ENCODE measurements around the gene YKT6.
"Not testable (repeated sequence)": the region's sequence is repeated elsewhere in the genome, so short reads cannot be mapped to it uniquely, and the experiment has no call there.

The YKT6 gene

GRCh38 chr7:44200699-44201461 lies at the start of gene YKT6:
TSS of gene YKT6 (plus strand) at chr7:44200978. CDS start at chr7:44201136, 158 bp downstream.
- peak; percentile 91 for DNase-seq (ENCODE audit: low spot score)

DNA sequence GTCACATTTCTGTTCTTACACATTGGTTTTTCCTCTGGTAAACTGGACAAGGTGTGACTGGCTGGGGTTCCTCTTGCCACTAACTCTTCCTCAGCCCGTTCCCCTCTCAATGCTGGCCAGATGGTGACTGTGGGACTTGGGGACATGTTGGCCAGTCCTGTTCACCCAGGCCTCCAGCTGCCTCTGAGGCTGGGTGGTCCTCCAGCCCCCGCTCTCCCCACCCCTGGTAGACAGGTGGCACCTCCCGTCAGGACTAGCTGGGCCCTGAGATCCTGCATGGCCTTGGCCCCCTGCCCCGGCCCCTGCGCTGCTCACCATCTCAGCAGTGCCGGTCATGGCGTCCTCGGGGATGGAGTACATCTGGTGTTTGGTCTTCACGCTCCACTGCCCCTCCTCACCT lies 48.8 kb upstream of the YKT6 start:
- DNase-seq (ENCODE audit: low spot score) = no peak

DNA sequence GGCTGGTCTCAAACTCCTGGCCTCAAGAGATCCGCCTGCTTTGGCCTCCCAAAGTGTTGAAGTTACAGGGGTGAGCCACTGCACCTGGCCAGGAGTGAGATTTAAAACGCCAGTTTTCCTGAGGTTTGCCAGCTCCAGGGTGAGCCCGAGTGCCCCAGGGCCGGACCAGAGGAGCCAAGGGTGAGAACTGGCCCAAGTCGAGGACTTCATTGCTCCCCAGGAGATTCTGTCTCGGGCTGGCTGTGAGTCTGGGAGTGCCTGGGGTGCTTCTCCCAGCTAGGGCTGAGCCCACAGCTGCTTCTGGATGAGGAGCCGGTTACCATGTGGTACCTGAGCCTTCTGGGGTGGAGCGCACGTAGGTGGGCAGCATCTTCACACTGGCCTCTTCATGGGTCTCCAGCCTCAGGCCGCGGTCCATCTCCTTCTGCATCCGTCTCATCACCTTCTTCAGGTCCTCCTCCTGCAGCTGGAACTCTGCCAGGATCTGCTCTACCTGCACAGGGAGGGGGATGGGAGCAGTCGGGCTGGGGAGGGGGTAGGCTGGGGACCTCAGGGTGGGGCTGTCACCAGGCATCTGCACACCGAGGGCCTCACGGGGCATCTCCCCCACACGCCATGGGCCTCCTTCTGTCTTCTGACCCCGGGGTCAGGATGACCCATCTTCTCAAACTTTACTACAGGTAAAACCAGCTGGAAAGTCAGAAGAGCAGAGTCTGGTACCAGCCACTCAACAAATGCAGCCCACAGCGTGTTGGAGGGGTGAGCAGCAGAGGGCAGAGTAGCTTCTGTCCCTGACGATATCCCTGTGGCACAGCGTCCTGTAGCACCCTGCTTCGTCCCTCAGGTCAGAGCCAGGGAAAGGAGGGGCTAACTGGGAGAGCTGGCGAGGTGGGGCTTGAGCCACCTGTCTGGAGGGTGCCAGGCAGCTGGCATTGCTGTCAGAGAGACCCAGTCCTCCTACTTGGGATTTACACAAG lies 47.5 kb upstream of the YKT6 start:
- no peak for DNase-seq (ENCODE audit: low spot score)

DNA sequence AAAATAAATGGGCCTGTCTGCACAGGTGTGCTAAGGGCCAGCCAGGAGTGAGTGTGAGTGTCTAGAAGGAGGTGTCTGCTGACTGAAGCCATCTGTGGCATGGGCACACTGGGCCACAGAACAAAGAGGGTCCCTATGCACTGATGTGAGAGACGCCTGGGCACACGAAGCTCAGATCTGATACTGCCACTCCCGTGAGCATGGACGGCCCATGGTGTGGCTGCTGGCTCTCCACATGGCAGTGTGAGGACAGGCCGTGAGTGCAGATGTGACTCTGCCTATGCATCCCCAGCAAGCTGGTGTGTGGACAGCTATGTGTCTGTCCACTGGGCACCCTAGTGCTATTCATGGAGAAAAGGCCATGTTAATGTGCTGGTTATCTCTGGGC lies 46.8 kb upstream of the YKT6 start:
- DNase-seq (ENCODE audit: low spot score) = no peak

DNA sequence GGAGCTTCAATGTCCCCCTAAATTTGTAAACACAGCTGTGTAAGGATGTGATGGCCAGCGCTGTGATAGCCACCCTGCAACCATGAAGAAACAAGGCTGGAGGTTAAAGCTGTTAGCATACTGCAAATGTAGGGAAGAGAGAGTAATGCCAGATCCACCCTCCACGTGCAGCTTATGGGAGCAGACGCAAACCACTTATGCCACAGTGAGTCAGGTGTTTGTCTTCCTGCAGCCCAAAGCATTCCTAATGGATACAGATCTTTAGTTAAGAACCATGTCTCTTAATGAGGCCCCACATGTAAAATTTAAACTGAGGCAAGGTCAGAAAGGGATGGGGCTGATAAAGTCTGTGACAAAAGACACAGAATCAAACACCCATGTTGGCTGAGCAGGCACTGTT lies 46.1 kb upstream of the YKT6 start:
- DNase-seq (ENCODE audit: low spot score) = no peak

GRCh38 chr7:44155191-44156185 lies 45.3 kb upstream of the YKT6 start:
- DNase-seq (ENCODE audit: low spot score) = no peak

GRCh38 chr7:44156453-44157010 lies 44.2 kb upstream of the YKT6 start:
- DNase-seq (ENCODE audit: low spot score) = no peak

GRCh38 chr7:44157116-44158080 lies 43.4 kb upstream of the YKT6 start:
- no peak for DNase-seq (ENCODE audit: low spot score)

DNA sequence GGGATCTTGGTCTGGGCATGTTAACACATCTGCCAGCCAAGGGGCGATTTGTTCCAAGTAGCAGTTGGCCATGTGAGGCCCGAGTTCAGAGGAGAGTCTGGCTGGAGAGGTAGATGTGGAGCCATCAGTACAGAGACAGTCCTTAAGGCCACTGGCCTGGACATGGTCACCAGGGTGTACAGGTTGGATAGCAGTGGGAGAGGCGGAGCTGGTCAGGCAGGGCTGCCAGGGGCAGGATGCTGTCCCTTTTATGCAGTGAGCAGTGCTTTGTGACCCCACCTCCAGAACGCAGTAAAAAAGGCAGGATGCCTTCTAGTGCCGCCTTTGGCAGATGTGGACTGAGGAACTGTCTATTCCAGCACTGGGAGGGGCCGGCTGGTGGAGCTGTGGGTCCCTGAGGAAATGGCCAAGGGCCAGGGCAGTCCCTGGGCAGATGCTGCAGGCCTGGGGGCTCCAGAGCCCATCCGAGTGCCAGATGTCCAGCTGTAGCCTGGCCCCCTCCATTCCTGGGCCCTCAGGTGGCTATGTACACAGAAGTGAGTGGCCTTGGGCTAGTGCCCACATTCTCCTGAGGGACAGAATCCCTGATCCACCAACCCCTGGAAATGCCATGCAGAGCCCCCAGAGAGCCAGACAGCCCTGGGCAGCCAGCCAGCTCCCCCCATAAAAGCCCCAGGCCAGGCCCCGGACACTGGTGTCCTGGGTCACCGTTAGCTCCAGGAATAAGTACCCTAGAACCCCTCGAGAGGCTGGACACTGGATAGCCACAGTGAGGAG lies 42.5 kb upstream of the YKT6 start:
- no peak for DNase-seq (ENCODE audit: low spot score)

GRCh38 chr7:44158873-44159631 lies 41.7 kb upstream of the YKT6 start:
- DNase-seq (ENCODE audit: low spot score) = peak; percentile 54

GRCh38 chr7:44159824-44160630 lies 40.8 kb upstream of the YKT6 start:
- no peak for DNase-seq (ENCODE audit: low spot score)

DNA sequence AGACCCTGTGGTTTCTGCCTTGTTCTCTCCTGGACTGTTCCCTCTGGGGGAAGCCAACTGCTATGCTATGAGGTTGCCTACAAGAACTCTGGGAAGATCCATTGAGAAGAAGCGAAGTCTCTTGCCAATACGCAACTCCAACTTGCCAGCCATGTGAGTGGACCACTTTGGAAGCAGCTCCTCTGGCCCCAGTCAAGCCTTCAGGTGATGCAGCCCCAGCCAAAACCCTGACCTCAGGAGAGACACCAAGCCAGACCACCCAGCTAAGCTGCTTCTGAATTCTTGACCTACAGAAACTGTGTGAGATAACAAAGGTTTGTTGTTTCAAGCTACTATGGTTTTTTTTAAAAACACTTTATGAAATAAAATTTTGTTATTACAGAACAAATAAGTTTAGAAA lies 39.4 kb upstream of the YKT6 start:
- no peak for DNase-seq (ENCODE audit: low spot score)

- DNase-seq (ENCODE audit: low spot score) = no peak
Observed at GRCh38 chr7:44162179-44162578, 38.6 kb upstream of the YKT6 start.

- DNase-seq (ENCODE audit: low spot score) = no peak
Observed at GRCh38 chr7:44162785-44163395, 37.9 kb upstream of the YKT6 start.

DNA sequence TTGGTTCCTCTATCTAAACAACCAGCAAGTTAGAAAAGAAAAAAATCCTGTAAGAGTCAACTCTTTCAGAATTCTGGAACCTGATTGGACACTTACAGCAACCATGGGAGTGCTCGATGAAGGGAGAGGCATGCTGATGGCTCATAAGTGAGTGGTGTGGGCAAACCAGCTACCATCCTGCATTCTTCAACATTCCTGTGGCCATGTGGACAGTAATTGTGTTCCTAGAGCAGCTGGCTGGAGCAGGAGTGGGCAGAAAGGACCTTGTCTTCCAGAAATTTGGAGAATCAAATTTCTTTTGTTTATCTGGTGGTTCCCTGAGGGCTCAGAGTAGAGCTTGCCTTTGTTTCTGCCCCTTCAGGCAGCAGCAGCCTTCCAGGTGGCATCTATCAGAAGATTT lies 37.2 kb upstream of the YKT6 start:
- DNase-seq (ENCODE audit: low spot score) = no peak

- no peak for DNase-seq (ENCODE audit: low spot score)
Observed at GRCh38 chr7:44167920-44168319, 32.9 kb upstream of the YKT6 start.

- not testable (repeated sequence) for DNase-seq (ENCODE audit: low spot score)
Observed at GRCh38 chr7:44171901-44172300, 28.9 kb upstream of the YKT6 start.

Data from globus pallidus (tissue), 1 donor.